GM18951 (cell line): ENCODE measurements around the gene RBMS2.
"Not testable (repeated sequence)": the region's sequence is repeated elsewhere in the genome, so short reads cannot be mapped to it uniquely, and the experiment has no call there.

Source experiments
- POLR2A ChIP-seq: IDR thresholded peaks from 4 replicates; pipeline ENCODE4 v1.6.1; 2011; ENCODE audit warnings: mild to moderate bottlenecking; ENCODE audit not compliant: insufficient read length, insufficient read depth; ENCODE audit errors: extremely low read depth
- in situ Hi-C: fragments of 300-500 bp; cut with MboI; formaldehyde crosslinking; loops from one replicate; pipeline ENCODE4 v1.12.0; 2022; ENCODE audit warnings: low sequenced_read_pairs, mixed read lengths, inconsistent platforms; ENCODE audit not compliant: unreplicated experiment

The RBMS2 gene, protein sequence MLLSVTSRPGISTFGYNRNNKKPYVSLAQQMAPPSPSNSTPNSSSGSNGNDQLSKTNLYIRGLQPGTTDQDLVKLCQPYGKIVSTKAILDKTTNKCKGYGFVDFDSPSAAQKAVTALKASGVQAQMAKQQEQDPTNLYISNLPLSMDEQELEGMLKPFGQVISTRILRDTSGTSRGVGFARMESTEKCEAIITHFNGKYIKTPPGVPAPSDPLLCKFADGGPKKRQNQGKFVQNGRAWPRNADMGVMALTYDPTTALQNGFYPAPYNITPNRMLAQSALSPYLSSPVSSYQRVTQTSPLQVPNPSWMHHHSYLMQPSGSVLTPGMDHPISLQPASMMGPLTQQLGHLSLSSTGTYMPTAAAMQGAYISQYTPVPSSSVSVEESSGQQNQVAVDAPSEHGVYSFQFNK

DNA sequence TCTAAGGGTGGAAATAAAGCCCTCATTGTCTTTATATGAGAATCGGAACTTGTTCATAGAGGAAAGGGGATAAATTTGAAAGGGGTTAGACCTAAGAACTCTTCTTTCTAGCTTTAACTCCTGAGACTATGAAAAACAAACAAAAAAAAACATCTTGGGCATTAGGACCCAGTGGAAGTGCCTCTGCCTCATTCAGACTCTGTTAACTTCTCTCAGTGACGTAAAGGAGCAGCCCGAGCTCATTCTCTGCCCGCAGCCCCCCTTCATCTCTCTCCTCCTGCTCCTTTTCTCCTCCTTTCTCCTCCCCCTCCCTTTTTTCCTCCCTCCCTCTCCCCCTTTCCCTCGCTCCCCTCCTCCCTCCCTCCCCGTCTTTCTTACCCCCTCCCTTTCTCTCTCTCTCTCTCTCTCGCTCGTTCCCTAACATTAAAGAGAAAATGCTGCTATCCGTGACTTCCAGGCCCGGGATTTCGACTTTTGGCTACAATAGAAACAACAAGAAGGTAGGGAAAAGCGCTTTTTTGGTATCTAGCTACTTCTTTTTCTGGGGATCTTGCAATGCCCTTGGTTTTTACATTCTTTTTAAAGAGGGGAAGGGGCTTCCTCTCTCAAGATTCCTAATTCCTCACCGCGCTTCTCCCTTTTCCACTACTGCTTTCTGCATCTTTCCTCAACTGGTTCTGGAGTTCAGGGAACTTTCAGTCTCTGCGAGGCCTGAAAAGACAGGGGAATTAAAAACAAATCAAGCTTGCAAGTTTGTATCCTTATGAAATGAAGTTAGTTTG is at the start of gene RBMS2:
Gene RBMS2, plus strand, starts transcription at position 231 of the 782 bp plus-strand sequence. Its CDS starts 204 bp downstream, at position 435.
- no peak for TF ChIP-seq POLR2A
- in situ Hi-C loops = loop anchor here (25.0 kb wide), 1 partner anchor 466 kb away; a partner anchor contains a TSS

DNA sequence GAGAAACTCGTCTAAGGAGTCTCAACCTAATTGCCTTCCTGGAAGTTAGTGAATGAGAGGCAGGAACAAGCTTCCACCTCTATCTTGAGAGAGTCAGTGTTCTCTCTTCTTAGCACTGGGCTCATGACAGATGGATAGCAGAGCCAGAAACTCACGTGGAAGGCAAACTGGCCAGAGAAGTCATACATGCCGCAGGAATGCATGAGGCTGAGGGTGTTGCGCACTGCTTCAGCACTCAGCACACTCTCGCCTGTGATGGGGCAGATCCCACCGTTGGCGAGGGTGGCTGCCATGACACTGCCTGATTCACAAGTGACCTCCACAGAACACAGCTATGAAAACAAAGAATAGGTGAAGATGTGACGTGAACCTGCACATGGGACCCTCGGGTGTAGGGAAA is 47.2 kb upstream of the RBMS2 start:
- in situ Hi-C loops = no loop called here
- TF ChIP-seq POLR2A = no peak

DNA sequence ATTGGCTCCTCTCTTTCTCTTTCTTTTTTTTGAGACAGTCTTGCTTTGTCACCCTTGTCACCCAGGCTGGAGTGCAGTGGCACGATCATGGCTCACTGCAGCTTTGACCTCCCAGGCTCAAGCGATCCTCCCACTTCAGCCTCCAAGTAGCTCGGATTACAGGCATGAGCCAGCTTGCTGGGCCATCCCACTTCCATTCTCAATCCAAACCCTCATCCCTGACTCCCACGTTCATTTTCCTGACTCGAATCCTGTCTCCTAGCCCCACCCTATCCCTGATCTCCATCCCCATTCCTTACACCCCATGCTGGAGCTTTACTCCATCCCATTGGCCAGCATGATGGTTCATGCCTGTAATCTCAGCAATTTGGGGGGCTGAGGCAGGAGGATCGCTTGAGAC is 45.5 kb upstream of the RBMS2 start:
- no peak for TF ChIP-seq POLR2A
- in situ Hi-C loops = no loop called here

DNA sequence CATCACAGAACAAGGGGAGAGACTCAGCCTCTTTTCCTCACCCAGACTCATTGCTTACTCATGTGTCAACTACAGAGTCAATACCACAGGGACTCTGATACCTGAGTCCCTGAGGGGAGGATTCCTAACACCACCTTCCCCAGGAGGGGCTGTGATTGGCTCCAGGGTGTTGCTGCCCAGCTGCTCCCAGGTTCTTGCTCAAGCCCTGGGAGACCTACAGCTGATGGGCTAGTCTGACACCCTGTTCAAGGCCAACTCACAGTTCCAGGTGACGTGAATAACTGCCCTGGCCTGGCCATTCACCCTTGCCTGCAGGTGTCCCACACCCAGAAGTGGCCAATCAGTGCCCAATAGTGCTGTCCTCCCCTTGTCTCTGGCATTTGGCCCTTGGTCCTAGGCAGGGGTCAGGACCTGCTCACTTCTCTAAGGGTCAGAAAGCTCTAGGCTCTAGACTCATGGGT is 44.6 kb upstream of the RBMS2 start:
- TF ChIP-seq POLR2A = no peak
- in situ Hi-C loops = no loop called here

DNA sequence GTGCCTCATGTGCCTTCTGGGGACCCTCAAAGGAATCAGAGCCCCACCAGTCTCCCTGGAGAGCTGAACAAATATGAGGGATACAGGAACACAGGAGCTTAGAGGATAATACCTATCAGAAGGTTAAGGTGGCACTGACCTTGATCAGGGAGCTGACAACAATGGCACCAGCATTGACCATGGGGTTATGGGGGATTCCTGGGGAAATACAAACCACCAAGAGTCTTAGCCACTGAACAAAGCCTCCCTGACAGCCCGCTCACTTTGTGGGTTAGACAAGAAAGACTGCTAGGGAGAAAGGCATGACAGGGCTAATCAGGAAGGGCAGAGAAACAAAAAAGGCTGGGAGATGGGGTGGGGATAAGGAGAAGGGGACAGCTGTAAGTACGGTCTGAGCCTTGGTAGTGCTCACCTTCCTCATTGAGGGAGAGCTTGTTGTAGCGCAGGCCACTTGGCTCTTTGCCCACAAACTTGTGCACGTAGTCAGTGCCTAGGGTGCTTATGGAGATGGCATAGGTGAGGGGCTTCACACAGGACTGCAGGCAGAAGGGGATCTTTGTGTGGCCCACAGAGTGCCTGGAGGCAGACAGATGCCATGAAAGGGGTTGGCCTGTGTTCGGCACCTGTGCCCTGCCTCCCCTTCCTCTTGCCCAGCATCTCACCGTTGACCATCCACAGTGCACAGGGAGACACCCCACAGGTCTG is 43.9 kb upstream of the RBMS2 start:
- no peak for TF ChIP-seq POLR2A
- in situ Hi-C loops = no loop called here

DNA sequence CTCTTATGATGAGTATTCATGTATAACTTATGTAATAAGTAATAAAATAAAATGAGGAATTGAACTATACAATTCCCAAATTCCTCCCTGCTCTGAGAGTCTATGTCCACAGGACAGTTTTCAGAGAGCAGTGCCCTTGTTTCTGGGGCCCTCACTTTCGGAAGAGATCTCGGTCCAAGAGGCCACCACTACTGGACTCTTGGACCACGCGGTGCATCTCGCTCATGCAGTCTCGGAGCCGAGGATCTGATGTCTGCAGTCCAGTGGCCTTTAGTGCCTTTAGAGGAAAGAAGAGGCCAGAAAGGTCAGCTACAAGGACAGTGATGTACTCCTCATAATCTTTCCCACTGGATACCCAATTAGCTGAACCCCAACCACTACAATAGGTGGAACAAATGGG is 42.0 kb upstream of the RBMS2 start:
- in situ Hi-C loops = no loop called here
- no peak for TF ChIP-seq POLR2A

DNA sequence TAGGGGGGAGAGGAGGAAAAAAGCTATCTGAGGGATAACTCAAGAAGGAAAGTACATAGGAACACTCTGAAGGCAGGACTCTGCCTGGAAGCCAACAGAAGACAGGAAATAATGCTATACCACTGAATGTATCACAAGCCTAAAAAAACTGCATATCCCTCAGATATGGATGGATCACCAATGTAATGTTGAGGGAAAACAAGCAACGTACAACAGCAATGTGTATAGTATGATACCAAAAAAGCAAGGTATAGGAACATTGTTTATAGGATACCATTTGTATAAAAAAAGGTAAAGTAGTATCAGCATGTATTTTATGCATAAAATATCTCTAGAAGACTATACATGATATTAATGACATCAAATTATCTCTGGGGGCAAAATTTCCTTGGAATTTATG is 37.1 kb upstream of the RBMS2 start:
- no peak for TF ChIP-seq POLR2A
- in situ Hi-C loops = no loop called here

DNA sequence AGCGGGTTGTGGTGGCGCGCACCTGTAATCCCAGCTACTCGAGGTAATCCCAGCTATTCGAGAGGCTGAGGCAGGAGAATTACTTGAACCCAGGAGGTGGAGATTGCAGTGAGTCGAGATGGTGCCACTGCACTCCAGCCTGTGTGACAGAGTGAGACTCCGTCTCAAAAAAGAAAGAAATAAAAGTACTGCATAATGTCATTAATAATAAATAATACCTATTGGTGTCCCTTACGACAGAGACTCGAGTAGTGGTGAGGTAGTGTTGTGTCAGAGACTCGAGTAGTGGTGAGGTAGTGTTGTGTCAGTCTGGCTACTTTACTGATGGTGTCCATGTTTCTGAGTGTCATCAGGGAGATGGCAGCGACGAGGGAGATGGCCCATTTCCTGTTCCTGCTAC is 34.9 kb upstream of the RBMS2 start:
- in situ Hi-C loops = no loop called here
- no peak for TF ChIP-seq POLR2A

DNA sequence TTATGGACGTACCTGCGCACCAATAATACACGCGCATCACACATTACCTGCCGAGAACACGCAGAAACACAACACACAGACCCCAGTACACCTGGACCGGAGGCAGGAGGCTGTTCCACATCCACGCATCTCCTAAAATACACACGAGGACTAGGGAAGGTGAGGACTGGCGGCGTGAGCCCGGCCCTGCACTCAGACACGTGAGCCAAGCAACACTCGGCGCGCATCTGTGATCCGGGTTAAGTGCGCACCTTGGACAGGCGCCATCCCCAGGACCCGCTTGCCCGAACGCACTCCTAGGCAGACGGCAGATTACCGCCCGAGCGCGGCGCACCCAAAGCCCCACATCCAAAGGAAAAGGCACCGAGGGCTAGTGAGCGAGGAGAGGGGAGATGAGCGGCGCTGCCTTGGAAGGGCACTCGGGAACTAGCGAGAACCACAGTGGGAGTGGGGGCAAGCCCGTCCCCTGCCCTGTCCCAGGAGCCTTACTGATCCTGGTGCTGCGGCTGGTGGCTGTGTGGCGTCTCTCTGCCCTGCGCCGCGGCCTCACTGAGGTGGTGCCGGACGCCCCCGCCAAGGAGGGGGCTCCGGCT is 34.1 kb upstream of the RBMS2 start:
- in situ Hi-C loops = no loop called here
- no peak for TF ChIP-seq POLR2A

DNA sequence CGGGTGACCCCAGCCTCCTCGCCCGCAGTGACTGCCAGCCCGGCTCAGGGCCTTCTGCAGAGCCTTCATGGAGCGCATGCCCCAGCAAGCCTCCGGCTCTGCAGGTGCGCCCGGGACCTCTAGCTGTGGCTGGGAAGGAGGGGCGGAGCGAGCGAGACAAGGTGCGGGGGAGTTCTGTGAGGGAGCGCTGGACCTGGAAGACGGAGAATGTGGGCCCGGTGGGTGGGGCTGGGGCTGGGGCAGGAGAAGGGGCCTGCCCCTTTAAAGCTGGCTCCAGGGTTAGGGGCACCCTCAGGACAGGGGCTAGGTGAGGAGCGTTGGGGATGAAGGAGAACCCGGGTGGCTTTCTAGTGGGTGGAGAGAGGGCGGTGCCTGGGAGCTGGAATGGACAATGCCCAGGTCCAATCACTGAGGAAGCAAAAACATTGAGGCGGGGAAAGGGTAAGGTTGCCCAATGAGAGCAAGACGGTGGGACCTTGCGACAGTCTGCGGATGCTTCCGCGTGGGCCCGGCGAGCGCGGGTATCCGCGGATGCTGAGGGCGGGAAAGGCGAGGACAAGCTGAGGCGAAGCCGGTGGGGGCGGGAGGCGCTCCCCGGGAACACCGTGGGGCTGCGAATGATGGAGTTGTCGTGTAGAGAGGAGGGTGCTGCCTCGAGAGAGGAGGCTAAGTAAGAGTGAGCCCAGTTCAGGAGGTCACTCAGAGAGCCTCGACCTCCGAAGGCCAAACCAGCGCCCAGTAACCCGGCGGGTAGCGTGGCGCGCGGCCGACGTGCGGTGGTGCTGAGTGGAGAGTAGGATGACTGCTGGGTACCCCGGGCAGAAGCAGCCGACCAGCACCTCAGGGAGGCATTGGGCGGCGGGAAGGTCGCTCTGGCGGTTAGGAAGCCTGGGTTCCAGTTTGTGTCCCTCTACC is 33.3 kb upstream of the RBMS2 start, which contains the start of gene GLS2:
Gene GLS2, minus strand, starts transcription at position 121 of the 915 bp plus-strand sequence. Its CDS starts 43 bp downstream, at position 78.
- in situ Hi-C loops = no loop called here
- no peak for TF ChIP-seq POLR2A

DNA sequence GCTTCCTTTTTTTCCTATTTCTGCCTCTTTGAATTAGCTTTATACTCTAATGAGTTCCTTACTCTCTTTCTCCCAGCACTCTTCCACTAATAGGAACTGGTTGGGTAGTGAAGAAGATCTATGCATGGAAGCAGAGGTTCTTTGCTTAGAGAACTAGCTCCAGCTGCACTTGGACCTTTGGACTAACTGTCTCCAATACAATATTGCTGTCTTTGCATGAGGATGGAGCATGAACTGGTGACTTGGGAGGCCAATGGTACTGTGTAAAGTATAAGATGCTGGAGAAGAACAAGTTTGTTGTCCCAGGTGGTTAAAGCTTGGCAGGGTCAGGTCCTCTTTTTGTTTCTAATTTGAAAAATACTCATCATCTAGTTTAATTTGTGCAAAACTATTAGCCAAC is 31.3 kb upstream of the RBMS2 start:
- TF ChIP-seq POLR2A = no peak
- in situ Hi-C loops = no loop called here

DNA sequence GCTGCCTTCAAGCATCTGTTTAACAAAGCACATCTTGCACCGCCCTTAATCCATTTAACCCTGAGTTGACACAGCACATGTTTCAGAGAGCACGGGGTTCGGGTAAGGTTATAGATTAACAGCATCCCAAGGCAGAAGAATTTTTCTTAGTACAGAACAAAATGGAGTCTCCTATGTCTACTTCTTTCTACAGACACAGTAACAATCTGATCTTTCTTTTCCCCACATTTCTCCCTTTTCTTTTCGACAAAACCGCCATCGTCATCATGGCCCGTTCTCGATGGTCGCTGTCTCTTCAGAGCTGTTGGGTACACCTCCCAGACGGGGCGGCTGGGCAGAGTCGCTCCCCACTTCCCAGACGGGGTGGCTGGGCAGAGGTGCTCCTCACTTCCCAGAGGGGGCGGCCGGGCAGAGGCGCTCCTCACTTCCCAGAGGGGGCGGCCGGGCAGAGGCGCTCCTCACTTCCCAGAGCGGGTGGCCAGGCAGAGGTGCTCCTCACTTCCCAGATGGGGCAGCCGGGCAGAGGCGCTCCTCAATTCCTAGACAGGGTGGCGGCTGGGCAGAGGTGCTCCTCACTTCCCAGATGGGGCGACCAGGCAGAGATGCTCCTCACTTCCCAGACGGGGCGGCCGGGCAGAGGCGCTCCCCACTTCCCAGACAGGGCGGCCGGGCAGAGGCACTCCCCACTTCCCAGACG is 28.1 kb upstream of the RBMS2 start:
- in situ Hi-C loops = not testable (repeated sequence)

DNA sequence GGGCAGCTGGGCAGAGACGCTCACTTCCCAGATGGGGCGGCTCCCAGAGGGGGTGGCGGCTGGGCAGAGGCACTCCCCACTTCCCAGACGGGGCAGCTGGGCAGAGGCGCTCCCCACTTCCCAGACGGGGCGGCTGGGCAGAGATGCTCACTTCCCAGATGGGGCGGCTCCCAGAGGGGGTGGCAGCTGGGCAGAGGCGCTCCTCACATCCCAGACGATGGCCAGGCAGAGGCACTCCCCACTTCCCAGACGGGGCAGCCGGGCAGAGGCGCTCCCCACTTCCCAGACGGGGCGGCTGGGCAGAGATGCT is 27.6 kb upstream of the RBMS2 start:
- in situ Hi-C loops = not testable (repeated sequence)

DNA sequence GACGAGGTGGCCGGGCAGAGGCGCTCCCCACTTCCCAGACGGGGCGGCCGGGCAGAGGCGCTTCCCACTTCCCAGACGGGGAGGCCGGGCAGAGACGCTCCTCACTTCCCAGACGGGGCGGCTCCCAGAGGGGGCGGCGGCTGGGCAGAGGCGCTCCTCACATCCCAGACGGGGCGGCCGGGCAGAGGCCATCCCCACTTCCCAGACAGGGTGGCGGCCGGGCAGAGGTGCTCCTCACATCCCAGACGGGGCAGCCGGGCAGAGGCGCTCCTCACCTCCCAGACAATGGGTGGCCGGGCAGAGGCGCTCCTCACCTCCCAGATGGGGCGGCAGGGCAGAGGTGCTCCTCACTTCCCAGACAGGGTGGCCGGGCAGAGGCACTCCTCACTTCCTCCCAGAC is 27.1 kb upstream of the RBMS2 start:
- in situ Hi-C loops = not testable (repeated sequence)

DNA sequence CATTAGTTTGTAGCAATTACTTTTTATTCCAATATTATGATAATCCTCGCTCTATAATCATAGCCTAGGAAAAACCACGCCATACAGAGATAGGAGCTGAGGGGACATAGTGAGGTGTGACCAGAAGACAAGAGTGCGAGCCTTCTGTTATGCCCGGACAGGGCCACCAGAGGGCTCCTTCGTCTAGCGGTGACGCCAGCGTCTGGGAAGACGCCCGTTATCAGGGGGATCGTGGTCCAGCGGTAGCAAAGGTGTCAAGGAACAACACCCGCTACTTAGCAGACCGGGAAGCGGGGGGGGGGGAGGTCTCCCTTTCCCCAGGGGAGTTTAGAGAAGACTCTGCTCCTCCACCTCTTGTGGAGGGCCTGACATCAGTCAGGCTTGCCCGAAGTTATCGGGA is 24.9 kb upstream of the RBMS2 start:
- in situ Hi-C loops = not testable (repeated sequence)

DNA sequence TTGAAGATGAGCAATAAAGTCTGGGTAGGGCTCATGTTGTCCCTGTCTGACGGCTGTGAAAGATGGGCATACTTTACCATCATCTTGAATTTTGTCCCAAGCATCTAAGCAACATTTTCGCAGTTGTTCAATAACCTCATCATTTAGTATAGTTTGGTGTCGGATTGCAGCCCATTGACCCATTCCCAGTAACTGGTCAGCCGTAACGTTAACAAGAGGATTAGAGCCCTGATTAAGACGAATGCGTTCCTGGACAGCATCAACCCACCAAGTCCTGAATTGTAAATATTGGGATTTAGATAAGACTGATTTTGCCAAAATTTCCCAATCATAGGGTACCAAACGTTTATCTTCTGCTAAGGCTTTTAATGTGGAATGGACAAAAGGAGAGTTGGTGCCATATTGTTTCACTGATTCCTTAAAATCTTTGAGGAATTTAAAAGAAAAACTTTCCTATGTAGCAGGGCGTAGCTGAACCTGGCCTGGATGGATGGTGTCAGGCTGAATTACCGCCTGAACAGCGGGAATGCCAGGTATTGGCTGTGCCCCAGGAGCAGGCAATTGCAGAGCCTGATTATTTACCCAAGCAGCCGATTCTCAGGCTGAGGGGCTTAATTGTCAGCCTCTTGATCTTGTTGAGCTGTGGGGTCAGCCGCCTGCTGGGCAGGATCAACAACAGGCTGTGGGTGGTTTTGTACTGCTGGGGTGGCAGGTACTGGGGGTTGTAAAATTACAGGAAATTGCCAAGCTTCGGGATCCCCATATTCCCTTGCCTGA is 23.3 kb upstream of the RBMS2 start:
- in situ Hi-C loops = not testable (repeated sequence)
